Renal pelvis (tissue), 12 donors: ENCODE results near the gene ATXN7L1. TPM values are rescaled to one million over a fixed set of nuclear protein-coding genes. Genes with fewer than 3 reads are reported as not detected.

Experiments
- DNase-seq: peaks from one replicate; pipeline ENCODE4 v3.0.0-alpha.2; 2013
- long read RNA-seq, 16 experiments: transcript quantifications; one replicate each; lab custom pipeline, GENCODE V29; 2026
- polyA plus RNA-seq, 3 donors: library from polyadenylated mRNA; unstranded; fragments of 120-200 nt; gene quantifications; one replicate each; pipeline ENCODE4 v1.2.1, GENCODE V29; 2013; ENCODE audit not compliant: insufficient read length in 3 of 3

Gene ATXN7L1, protein sequence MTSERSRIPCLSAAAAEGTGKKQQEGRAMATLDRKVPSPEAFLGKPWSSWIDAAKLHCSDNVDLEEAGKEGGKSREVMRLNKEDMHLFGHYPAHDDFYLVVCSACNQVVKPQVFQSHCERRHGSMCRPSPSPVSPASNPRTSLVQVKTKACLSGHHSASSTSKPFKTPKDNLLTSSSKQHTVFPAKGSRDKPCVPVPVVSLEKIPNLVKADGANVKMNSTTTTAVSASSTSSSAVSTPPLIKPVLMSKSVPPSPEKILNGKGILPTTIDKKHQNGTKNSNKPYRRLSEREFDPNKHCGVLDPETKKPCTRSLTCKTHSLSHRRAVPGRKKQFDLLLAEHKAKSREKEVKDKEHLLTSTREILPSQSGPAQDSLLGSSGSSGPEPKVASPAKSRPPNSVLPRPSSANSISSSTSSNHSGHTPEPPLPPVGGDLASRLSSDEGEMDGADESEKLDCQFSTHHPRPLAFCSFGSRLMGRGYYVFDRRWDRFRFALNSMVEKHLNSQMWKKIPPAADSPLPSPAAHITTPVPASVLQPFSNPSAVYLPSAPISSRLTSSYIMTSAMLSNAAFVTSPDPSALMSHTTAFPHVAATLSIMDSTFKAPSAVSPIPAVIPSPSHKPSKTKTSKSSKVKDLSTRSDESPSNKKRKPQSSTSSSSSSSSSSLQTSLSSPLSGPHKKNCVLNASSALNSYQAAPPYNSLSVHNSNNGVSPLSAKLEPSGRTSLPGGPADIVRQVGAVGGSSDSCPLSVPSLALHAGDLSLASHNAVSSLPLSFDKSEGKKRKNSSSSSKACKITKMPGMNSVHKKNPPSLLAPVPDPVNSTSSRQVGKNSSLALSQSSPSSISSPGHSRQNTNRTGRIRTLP
- 10 to 100 TPM; 11.4 to 13.8 (median 13.1) TPM for polyA plus RNA-seq
- long read RNA-seq, donor 1, partial matches to known transcripts, result 0 of 2 reads
- long read RNA-seq, donor 1, other reads (novel, unspliced or antisense), result 0 of 2 reads
- long read RNA-seq, donor 2, partial matches to known transcripts, result 0 of 1 reads
- long read RNA-seq, donor 2, other reads (novel, unspliced or antisense), result 0 of 1 reads
- long read RNA-seq, donor 3, partial matches to known transcripts, result 0 of 2 reads
- long read RNA-seq, donor 3, other reads (novel, unspliced or antisense), result 0 of 2 reads
- long read RNA-seq, donor 4, partial matches to known transcripts, result 0 of 2 reads
- long read RNA-seq, donor 4, other reads (novel, unspliced or antisense), result 0 of 2 reads
- long read RNA-seq, donor 5, partial matches to known transcripts, result 0 of 1 reads
- long read RNA-seq, donor 5, other reads (novel, unspliced or antisense), result 0 of 1 reads
- long read RNA-seq, donor 6, result 0 reads
- long read RNA-seq, donor 7, partial matches to known transcripts, result 0 of 1 reads
- long read RNA-seq, donor 7, other reads (novel, unspliced or antisense), result 0 of 1 reads
- long read RNA-seq, donor 8, result 0 reads
- long read RNA-seq, donor 9, partial matches to known transcripts, result 0 of 2 reads
- long read RNA-seq, donor 9, other reads (novel, unspliced or antisense), result 0 of 2 reads
- long read RNA-seq, donor 10, result 0 reads
- long read RNA-seq, donor 11, result 0 reads
- long read RNA-seq, donor 12, partial matches to known transcripts, result 0 of 1 reads
- long read RNA-seq, donor 12, other reads (novel, unspliced or antisense), result 0 of 1 reads
- long read RNA-seq, donor 13, result 0 reads
- long read RNA-seq, donor 14, partial matches to known transcripts, result 0 of 2 reads
- long read RNA-seq, donor 14, other reads (novel, unspliced or antisense), result 0 of 2 reads
- long read RNA-seq, donor 15, partial matches to known transcripts, result 0 of 10 reads
- long read RNA-seq, donor 15, other reads (novel, unspliced or antisense), result 7 of 10 reads
- long read RNA-seq, donor 16, partial matches to known transcripts, result 0 of 2 reads
- long read RNA-seq, donor 16, other reads (novel, unspliced or antisense), result 0 of 2 reads

DNA sequence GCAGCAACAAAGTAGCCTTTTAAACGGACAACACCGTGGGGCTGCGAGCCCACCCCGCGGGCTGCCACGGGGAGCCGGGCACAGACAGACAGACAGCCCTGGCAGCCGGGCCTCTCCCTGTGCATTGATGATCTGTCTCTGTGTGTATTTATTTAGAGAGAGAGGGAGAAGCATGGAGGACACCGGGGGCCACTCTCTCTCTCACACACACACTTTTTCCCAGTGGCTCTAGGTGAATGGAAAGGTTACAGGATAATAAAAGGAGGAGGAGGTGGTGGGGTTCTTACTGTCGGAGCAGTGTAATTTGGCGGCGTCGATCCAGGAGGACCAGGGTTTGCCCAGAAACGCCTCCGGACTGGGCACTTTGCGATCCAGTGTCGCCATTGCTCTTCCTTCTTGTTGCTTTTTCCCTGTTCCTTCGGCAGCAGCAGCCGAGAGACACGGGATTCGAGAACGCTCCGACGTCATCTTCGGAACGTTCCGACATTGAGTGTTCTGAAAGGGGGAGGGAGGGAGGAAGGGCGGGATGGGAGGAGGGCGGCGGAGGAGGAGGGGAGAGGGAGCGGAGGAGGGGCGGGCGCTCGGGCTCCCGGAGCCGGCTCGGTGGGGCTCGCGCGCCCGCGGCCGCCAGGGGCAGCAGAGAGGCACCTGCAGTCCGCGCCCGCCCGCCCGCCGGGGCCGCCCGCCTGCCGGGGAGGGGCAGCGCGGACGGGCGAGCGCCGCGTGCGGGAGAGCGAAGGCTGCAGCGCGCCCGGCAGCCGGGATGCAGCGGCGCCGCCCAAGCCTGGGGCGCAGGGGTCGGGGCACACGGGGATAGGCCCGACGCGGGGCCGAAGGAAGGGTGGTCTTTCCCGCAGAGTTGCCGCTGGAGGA lies at the start of gene ATXN7L1:
TSS of gene ATXN7L1 (minus strand) at position 509 of the 873 bp plus-strand sequence. CDS start at position 468, 41 bp downstream.
- DNase-seq, result peak; percentile 96

DNA sequence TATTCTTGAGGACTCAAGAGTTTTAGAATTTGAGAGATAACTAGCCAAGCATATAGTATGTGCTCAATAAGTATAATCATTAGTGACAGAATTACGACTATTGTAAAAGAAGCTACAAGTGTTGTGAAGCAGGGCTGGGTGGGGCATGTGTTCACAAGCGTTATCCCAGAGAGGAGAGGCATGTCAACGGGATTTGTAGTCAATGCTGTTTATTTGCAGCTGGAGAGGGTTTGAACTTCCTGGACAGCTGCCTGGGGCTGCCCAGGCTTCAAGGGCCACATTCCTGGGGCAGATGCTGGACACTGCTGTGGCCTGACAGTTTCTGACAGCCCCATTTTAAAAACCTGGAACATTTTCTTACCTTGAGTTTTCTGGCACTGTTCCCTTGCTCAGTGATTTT lies 49.7 kb upstream of the ATXN7L1 start:
- DNase-seq, result no peak

DNA sequence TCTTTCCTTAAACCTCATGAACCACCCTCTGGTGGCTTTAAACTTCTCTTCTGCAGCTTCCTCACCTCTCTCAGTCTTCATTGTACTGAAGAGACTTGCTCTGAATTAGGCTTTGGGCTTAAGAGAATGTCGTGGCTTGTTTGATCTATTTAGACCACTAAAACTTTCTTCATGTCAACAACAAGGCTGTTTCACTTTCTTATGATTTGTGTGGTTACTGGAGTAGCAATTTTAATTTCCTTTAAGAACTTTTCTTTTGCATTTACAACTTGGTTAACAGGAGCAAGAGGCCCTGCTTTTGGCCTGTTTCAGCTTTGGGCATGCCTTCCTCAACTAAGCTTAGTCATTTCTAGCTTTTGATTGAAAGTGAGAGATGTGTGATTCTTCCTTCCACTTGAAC lies 48.5 kb upstream of the ATXN7L1 start:
- DNase-seq, result no peak

DNA sequence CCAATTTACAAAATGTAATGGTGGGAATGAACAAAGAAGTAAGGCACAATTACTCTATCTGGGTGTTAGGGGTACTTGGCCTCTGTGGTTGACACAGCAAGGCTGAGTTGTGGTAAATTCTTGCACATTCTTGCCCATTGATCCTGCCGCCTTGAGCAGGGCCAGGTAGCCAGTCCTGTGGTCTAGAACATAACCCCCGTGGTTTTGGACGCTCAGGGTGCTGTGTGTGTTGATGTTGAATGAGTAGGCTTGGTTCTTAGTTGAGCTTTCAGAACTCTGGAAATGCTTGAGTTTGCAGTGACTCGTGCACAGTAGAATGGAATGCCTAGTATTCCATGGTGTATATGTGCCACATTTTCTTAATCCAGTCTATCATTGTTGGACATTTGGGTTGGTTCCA lies 44.4 kb upstream of the ATXN7L1 start:
- DNase-seq, result no peak

DNA sequence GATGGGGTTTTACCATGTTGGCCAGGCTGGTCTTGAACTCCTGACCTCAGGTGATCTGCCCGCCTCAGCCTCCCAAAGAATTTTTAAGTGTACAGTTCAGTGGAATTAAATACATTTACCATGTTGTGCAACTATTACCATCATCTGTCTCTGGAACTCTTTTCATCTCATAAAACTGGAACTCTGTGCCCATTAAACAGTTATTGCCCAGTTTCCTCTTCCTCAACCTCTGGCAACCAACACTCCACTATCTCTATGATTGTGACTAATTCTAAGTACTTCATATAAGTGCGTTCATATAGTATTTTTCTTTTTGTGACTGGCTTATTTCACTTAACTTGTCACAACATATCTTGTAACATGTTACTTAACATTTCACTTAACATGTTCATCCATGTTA lies 41.3 kb upstream of the ATXN7L1 start:
- DNase-seq, result no peak

DNA sequence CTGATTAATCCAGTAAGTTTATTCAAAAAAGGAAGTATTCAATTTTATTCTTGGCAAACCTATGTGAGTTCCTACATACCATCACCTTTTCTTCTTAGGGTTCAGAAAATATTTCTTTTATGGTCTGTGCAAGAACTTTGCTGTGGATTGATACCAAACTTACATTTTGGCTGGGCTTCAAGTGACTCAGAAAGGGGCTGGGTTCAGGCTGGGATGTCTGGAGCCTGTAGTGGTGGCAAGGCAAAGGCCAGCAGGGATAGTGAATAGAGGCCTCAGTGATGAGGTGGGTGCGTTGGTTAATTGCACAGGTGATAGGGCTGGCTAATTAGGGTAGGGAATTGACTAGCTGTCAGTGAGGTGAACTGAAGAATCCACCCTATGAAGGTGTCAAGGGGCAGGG lies 40.2 kb upstream of the ATXN7L1 start:
- no peak for DNase-seq

DNA sequence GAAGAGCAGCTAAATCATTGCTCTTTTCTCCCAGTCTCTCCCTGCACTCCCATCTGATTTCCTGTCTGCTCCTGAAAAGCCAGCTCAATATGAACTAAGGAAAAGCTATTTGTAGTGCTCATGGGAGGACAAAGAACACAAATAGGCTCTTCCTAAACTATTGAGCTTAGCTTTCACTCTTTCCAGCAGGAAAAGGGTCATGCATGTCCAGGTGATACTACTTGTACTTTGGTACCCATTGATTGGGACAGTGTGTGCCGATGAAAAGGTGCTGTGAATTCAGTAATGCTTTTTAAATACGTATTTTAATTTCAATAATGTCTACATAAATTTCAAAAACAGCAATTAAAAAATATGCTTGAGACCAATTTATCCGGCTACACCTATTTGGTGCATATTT lies 37.5 kb upstream of the ATXN7L1 start:
- DNase-seq, result no peak

DNA sequence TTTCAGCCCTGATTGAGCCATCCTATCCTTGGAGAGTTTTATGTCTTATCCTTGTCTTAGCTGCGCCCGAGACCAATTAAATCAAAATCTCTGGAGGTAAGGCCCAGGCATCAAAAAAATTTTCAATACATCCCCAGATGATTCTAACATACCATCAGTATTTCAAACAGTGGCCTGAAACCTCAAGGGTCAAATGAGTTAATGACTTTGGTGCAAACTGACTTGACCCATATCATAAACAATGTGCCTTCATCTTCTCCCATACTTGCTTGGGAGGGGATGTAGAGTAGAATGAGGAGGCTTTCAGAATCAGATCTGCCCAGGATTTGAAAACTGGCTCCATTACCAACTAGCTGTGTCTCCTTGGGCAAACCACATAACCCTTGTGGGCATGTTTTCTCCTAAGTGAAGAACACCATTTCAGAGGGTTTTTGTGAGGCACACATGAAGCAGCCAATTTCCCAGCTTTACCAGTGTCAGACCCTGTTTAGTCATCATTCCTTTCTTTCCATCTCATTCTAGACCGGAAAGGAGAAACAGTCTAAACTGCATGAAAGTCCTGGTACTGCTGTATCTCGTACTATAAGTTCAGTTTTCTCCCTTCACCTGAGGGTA lies 35.7 kb upstream of the ATXN7L1 start:
- no peak for DNase-seq

DNA sequence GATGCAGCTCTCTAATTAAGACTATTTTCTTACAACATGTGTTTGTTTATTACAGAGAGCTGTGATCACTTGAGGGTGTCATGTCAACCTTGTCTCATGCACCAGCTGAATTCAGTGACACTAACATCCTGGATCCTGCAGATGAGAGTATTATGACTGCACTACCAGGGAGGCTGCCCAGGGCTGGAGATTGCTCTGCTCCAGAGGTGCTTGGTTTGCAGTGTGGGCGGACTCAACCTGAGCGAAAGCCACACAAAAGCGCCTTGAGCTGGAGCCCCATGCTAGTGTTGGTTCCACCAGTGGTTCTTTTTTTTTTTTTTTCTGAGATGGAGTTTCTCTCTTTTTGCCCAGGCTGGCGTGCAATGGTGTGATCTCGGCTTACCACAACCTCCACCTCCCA lies 33.8 kb upstream of the ATXN7L1 start:
- no peak for DNase-seq

DNA sequence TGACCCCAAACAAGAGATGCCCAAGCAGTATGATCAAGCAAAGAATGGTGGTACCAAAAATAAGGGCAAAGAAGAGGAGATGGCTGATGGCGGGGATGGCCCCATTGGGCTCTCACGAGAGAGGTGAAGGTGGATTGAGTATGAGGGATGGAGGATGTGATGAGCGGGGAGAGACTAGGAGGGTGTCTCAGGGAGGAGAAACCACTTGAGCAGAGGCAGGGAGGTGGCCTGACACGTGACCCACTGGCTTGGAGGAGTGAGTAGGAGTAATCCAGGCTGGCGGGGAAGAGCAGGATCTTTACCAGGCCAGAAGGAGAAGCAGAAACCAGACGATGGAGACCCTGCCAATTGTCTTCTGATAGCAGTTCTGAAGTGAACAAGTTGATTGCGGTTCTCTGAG lies 33.3 kb upstream of the ATXN7L1 start:
- DNase-seq, result no peak

DNA sequence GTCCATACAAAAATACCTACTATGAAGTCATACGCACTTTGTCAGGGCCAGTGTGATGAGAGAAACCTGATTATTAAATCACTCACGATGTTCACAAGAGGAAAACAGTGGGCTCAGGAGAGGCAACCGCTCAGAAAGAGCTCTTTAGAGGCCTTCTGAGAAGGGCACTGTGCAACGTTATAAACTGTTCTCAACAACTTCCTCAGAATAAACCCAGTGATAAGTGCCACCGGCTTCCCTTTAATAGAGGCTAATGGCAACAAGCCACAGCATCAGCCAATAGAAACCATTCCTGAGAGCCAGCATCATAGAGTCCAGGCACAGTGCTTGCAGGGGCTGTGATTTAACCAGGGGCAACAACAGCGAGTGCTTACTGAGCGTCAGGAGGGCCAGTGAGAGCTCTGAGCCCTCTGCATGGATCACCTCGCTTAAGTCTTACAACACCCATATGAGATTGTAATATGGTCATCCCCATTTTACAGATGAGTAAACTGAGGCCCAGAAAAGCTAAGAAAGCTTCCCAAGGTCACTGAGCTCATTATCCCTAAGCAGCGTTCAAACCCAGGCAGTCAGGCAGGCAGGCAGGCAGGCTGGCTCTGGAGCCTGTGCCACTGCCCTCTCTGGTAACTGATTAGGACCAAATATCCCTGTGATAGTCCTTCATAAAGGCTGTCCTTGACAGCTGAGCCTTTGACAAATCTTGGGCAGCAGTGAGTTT lies 30.9 kb upstream of the ATXN7L1 start:
- DNase-seq, result no peak

DNA sequence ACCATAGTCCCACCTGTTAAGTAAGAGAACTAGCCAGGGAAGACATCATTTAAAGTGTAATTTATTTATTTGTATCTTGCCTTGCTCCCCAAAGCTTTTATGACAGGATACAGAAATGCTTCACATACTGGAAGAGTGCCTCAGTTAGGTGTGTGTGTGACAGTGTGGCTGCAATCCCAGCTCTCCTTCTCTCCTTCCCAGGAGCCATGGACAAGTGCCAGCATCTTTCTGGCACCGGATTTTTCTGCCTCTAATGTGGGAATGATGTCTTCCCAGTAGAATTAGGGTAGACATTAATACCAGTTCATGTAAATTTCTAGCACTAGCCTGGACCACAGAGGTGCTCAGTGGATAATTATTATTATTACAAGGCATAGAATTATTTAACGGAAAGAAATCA lies 30.3 kb upstream of the ATXN7L1 start:
- no peak for DNase-seq

DNA sequence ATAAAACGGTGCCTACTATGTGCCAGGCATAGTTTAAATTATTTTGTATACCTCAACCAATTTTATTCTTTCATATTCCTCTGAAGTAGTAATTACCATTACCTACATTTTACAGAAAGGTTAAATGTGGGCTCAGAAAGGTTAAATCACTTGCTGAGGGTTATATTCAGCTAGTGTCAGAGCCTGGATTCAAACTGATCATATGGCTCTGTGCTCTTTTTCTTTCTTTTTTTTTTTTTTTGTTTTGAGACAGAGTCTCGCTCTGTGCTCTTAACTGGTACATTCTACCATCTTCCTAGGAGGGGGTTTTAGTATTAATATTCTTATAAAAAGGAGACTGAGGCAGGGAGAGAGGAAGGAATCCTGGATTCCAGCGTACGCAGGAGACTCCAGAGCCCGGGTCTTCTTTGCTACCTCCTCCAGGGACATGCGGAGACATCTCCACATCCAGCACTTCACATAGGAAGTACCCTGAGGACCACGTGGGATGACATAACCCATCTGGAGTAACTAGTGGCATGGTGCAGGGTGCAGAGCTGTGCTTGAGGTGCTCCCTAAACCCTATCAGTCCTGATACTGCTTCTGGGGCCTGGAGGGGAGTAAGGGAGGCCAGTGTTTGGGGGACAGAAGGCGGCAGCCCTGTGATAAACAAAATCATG lies 29.6 kb upstream of the ATXN7L1 start:
- no peak for DNase-seq

DNA sequence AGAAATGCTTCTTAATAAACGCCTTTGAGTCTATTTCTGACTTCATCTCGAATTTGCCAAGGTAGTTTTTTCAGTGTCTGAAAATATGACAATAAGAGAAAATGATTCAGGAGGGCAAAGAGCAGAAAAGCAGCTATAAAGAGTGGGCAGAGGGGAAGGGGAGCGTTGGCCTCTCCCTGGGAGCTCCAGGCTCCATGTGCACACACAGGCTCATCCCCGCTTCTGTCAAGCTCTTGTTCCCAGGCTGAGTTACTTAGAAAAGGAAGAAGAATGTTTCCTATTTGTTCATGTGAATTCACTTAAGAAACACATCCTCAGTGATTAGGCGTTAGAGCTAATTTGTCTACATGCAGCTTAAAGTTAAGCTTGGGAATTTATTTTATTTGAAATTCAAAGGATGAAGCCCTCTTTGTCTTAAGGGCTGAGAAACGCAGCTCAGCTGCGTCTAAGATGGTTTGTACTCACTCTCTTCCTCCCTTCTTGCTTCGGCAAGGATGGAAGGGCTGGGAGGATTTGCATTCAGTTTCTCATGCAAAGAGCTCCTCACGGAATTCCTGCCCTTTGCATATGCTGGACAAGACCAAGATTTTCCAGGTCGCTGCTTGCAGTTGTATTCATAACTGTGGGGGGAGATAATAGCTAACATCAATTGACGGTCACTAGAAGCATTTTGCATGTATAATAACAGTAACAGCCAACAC lies 29.0 kb upstream of the ATXN7L1 start:
- DNase-seq, result no peak

DNA sequence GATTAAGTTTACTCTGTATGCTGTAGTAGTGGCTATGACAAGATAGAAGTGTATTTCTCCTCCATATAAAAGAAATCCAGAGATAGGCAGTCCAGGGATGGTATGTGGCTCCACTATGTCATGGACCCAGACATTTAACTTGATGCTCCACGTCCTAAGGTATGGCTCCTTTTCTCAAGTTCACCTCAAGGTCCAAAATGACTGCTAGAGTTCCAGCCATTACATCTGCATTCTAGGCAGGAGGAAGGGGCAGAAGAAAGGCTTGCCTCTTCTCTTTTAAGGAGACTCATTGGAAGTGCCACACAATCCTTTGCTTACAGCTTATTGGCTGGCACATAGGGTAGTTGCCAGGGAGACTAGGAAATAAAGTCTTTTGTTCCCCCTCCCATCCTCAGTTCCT lies 27.7 kb upstream of the ATXN7L1 start:
- no peak for DNase-seq

DNA sequence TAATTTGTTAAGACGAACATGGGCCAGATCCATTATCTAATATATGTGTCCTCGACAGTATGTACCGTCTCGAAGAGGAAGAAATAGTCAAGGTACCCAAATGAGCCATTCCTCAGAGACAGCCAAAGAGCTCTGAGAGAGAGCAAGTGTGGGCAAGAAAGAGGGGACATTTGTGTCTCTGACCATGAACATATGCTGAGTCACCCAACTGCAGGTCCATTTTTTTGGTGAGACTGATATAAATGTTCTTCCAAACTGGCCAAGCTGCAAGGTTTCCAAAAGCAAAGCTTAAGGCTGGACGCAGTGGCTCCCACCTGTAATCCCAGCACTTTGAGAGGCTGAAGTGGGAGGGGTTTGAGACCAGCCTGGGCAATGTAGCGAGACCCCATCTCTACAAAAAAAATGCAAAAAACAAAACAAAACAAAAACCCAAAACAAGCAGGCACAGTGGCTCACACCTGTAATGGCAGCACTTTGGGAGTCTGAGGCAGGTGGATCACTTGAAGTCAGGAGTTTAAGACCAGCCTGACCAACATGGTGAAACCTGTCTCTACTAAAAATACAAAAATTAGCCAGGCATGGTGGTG lies 26.0 kb upstream of the ATXN7L1 start:
- DNase-seq, result no peak

DNA sequence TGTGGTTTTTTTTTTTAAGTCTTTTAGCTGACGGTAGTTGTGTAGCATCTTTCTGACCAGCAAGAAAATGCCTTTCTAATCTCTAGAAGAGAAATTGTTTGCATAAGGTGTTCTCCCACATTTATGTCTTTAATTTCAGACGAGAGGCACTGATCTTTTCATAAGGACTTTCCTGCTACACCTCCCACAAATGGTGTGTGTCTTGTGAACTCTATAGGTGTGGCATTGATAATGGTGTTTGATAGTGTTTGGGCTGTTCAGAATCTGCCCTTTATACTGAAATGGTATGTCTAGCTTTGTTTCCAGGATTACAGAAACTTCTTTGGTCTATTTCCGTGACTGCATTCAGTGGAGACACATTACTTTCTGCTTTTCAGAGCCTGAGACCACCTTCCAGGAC lies 21.6 kb upstream of the ATXN7L1 start:
- no peak for DNase-seq
